GM18873 (cell line): ENCODE data around the gene SNAP47.

Source experiments
- ATAC-seq: cut with Tn5 transposase; IDR thresholded peaks from one replicate; pipeline ENCODE4 v1.9.1; 2021; ENCODE audit warnings: mild to moderate bottlenecking, moderate library complexity, moderate number of reproducible peaks; ENCODE audit not compliant: unreplicated experiment, low FRiP score

SNAP47 gene

GRCh38 chr1:227748496-227749182, 13.4 kb downstream of the SNAP47 start:
- no peak for ATAC-seq

GRCh38 chr1:227749225-227749624, 14.0 kb downstream of the SNAP47 start:
- ATAC-seq, result no peak

- no peak for ATAC-seq
These were observed 14.9 kb downstream of the SNAP47 start for GRCh38 chr1:227749916-227750710.

DNA sequence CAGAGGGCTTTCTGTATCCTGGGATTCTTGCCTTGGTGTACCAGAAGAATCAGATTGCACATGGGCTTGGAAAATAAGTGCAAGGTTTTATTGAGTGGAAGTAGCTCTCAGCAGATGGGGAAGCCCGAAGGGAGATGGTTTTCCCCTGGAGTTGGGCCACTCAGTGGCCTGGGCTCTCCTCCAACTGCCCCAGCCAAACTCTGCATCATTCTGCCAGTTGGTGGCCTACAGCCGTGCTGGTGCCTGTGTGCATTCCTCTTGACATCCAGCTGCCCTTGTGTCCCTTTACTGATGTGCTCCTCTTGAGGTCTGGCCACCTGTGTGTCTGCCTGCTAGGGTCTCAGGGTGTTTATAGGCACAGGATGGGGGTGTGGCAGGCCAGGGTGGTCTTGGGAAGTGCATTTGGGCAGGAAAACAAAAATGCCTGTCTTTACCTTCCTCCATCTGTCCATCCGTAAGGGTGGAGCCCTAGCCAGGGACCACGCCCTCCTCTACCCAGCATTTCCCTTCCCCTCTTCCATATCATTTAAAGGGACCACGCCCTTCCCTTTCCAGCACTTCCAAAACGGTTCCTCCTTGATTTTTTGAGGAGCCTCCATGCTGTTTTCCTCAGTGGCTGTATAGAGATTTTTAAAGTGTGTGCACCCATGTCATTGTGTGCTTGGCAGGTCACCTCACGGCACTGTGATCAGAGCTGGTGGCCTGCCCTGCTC, 18.9 kb downstream of the SNAP47 start:
- no peak for ATAC-seq

- ATAC-seq, result no peak
These were observed 19.7 kb downstream of the SNAP47 start for GRCh38 chr1:227754958-227755357.

- ATAC-seq, result no peak
These were observed 21.1 kb downstream of the SNAP47 start for GRCh38 chr1:227756172-227756959.

DNA sequence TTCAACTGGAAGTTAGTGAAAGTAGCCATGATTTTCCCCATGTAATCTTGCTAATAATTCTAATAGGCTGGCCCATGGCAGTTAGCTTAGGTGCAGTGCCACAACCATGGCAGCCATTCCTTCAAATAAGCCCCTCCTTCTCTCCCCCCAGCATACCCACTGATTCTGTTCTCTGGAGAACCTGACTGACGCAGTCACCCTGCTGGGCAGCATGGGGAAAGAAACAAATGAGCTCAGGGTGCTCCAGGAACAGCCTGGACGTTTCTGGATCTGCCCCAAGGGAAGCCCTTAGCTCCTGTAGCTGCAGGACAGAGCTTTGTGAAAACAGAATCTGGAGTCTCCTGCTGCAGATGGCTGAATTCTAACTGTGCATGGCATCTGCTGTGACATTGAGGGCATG, 22.5 kb downstream of the SNAP47 start:
- ATAC-seq, result no peak

GRCh38 chr1:227758366-227758765, 23.1 kb downstream of the SNAP47 start:
- no peak for ATAC-seq

GRCh38 chr1:227759341-227760300, 24.4 kb downstream of the SNAP47 start:
- no peak for ATAC-seq

DNA sequence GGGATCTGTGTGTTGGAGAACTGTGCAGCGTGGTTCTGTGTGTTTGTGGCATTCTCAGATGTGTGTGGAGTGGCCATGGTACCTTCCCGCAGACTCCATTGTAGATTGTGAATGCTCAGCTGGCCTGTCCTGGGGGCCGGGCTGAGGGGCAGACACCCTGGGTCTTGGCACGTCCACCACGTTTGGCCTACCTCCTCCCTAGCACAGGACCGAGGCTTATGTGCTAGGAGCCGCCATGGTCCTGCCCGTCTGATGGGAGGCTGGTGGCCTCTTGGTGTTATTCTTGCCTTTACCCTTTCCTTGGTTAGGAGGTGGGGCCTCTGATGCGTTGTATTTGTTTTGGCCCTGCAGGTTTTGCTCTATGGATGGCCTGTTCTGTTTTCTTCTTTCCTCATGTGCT, 25.1 kb downstream of the SNAP47 start:
- no peak for ATAC-seq

GRCh38 chr1:227761621-227762230, 26.5 kb downstream of the SNAP47 start:
- ATAC-seq, result no peak

DNA sequence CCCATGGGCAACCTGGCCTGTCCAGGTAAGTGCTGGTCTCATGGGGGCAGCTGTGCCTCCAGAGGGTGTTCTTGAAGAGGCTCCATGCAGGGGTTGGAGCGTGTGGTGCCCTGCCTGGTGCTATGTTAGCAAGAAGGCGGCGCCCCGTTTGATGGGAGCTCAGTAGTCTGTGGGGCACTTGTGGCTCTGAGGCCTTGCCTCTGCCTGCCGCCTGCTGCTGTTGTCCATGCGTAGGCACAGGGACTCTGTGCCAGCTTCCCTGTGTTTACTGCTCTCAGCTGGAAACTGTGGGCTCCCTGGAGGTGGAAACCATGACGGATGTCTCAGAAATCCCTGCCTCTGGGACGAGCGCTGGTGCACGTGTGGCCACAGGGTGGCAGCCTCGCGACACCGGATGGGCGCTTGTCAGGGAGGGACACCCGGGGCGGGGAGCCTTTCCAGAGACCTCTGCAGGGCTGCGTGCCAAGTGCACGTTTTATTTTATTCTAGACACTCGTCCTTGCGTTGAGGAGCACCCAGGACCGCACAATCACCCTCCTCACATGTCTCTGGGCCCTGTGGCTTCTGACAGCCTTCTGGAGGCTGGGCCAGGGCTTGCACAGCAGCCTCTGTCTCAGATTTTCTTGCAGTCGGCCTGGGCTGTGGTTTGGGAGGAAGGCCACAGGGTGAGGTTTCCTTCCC, 27.1 kb downstream of the SNAP47 start:
- ATAC-seq, result peak; percentile 63

DNA sequence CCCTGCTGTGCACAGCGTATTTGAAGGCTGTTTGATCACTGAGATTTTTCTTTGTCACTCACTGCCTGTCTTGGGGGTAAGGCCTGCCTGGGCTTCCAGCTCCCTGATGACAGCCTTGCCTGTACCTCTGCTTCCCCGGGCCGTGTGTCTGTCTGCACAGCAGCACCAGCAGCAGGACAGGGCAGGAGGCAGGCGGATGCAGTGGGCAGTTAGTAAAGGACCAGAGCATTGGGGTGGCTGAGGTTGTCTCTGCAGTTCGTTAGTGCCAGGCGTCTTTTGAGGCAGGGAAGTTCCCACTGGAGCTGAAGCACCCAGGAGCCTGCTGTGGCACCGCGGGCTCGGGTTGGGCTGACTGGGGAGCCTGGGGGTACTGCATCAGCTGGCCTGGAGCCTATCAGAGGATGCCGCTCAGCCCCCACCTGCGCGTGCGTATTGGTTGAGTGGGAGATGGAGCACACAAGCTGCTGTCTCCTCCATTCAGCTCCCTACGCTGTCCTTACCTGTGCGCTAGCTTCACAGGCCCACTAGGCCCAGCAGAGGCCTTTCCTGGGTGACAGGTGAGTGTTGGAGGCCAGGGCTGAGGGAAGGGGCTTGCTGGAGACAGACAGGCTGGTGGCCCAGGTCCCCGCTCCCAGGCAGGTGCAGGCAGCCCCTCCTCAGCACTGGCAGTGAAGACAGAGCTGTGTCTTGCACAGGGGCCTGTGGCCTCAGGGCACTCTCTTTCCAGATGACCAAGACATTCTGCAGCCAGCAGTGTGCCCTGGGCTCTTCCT, 28.2 kb downstream of the SNAP47 start:
- ATAC-seq, result no peak

DNA sequence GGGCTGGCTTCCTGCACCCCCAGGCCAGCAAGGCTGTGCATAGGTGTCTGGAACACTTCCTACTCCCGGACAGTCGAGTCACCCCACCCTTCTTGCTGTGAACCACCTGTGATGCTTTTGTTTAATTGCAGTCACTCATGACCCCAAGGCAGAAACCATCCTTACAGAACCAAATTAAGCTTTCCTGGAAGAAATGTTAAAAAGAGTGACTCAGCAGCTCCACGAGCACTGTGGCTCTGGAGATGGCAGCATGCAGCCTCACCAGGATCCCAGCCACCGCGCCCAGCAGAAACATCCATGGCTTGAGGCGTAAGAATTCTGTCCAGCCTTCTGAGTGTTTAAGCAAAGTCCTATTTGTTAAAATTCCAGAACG, 28.8 kb downstream of the SNAP47 start:
- no peak for ATAC-seq

- ATAC-seq, result no peak
These were observed 30.2 kb downstream of the SNAP47 start for GRCh38 chr1:227765261-227766014.

GRCh38 chr1:227766015-227766634, 30.9 kb downstream of the SNAP47 start:
- ATAC-seq, result no peak
